H9 (cell line): ENCODE data around the gene PRKRA. TPM values are rescaled to one million over a fixed set of nuclear protein-coding genes. Genes with fewer than 3 reads are reported as not detected.

Experiments
- DNase-seq: peaks from one replicate; pipeline ENCODE4 v3.0.0-alpha.2; 2017
- H2AFZ ChIP-seq: one replicate; pipeline ENCODE4 v1.6.1; 2013; ENCODE audit warnings: mild to moderate bottlenecking, low read length, control low read depth, moderate library complexity
- H2AK5ac ChIP-seq: 2 replicates; pipeline ENCODE4 v1.6.1; 2013; ENCODE audit warnings: low read length, control low read depth, mixed read lengths; ENCODE audit not compliant: insufficient read length
- H2BK120ac ChIP-seq: one replicate; pipeline ENCODE4 v1.6.1; 2013; ENCODE audit warnings: low read depth, mild to moderate bottlenecking, low read length, control low read depth, inconsistent platforms; ENCODE audit not compliant: poor library complexity, severe bottlenecking
- H2BK12ac ChIP-seq: 2 replicates; pipeline ENCODE4 v1.6.1; 2013; ENCODE audit warnings: low read length, control low read depth, mixed read lengths, low read depth; ENCODE audit not compliant: insufficient read length
- H2BK15ac ChIP-seq: 2 replicates; pipeline ENCODE4 v1.6.1; 2013; ENCODE audit warnings: low read depth, low read length, control low read depth
- H2BK20ac ChIP-seq: one replicate; pipeline ENCODE4 v1.6.1; 2013; ENCODE audit warnings: low read depth, mild to moderate bottlenecking, low read length, control low read depth, inconsistent platforms; ENCODE audit not compliant: poor library complexity, severe bottlenecking
- H2BK5ac ChIP-seq: 2 replicates; pipeline ENCODE4 v1.6.1; 2013; ENCODE audit warnings: low read length, control low read depth, mixed read lengths; ENCODE audit not compliant: insufficient read length
- H3K14ac ChIP-seq: 2 replicates; pipeline ENCODE4 v1.6.1; 2013; ENCODE audit warnings: low read length, control low read depth; ENCODE audit not compliant: insufficient read depth
- H3K18ac ChIP-seq: 2 replicates; pipeline ENCODE4 v1.6.1; 2013; ENCODE audit warnings: low read depth, mild to moderate bottlenecking, mixed read lengths, low read length, control low read depth; ENCODE audit not compliant: insufficient read length
- H3K23ac ChIP-seq: 2 replicates; pipeline ENCODE4 v1.6.1; 2013; ENCODE audit warnings: low read length, control low read depth, mixed read lengths, low read depth; ENCODE audit not compliant: insufficient read length
- H3K23me2 ChIP-seq: 2 replicates; pipeline ENCODE4 v1.6.1; 2013; ENCODE audit warnings: low read depth, mild to moderate bottlenecking, mixed read lengths, low read length, control low read depth; ENCODE audit not compliant: insufficient read length, poor library complexity, severe bottlenecking
- H3K27ac ChIP-seq: 2 replicates; pipeline ENCODE4 v1.5.1; 2013; ENCODE audit warnings: low read length, control low read depth, mixed read lengths, low read depth; ENCODE audit not compliant: insufficient read length
- H3K27me3 ChIP-seq: 2 replicates; pipeline ENCODE4 v1.6.1; 2013; ENCODE audit warnings: low read length, control low read depth, inconsistent platforms; ENCODE audit not compliant: insufficient read depth
- H3K4ac ChIP-seq: 2 replicates; pipeline ENCODE4 v1.6.1; 2013; ENCODE audit warnings: low read depth, mild to moderate bottlenecking, control low read depth, inconsistent platforms, low read length, moderate library complexity
- H3K4me1 ChIP-seq: 2 replicates; pipeline ENCODE4 v1.6.1; 2013; ENCODE audit warnings: low read length, control low read depth, inconsistent platforms; ENCODE audit not compliant: insufficient read depth
- H3K4me2 ChIP-seq: 2 replicates; pipeline ENCODE4 v1.6.1; 2013; ENCODE audit warnings: low read length, control low read depth, mixed read lengths; ENCODE audit not compliant: insufficient read length, insufficient read depth
- H3K56ac ChIP-seq: 2 replicates; pipeline ENCODE4 v1.6.1; 2013; ENCODE audit warnings: low read depth, mild to moderate bottlenecking, mixed read lengths, low read length, control low read depth; ENCODE audit not compliant: insufficient read length
- H3K79me1 ChIP-seq: 2 replicates; pipeline ENCODE4 v1.6.1; 2013; ENCODE audit warnings: low read depth, mild to moderate bottlenecking, moderate library complexity, low read length, control low read depth, inconsistent platforms; ENCODE audit not compliant: insufficient read depth, poor library complexity, severe bottlenecking
- H3K79me2 ChIP-seq: 2 replicates; pipeline ENCODE4 v1.6.1; 2013; ENCODE audit warnings: low read length, control low read depth, inconsistent platforms; ENCODE audit not compliant: insufficient read depth
- H3K9ac ChIP-seq: 2 replicates; pipeline ENCODE4 v1.6.1; 2013; ENCODE audit warnings: low read length, control low read depth, mixed read lengths; ENCODE audit not compliant: insufficient read length; ENCODE audit errors: extremely low read depth
- H3K9me3 ChIP-seq: one replicate; pipeline ENCODE4 v1.6.1; 2013; ENCODE audit warnings: low read depth, low read length, inconsistent platforms; ENCODE audit not compliant: control insufficient read depth
- H3T11ph ChIP-seq: one replicate; pipeline ENCODE4 v1.6.1; 2013; ENCODE audit warnings: mild to moderate bottlenecking, low read length, control low read depth, inconsistent platforms
- H4K20me1 ChIP-seq: one replicate; pipeline ENCODE4 v1.6.1; 2013; ENCODE audit not compliant: control insufficient read depth, insufficient read length, insufficient read depth
- H4K5ac ChIP-seq: 2 replicates; pipeline ENCODE4 v1.6.1; 2013; ENCODE audit warnings: low read depth, mild to moderate bottlenecking, mixed read lengths, low read length, control low read depth; ENCODE audit not compliant: insufficient read length
- H4K8ac ChIP-seq: replicated peaks from 2 replicates; pipeline ENCODE4 v1.6.1; 2013; ENCODE audit warnings: low read length, control low read depth, mixed read lengths, low read depth; ENCODE audit not compliant: insufficient read length
- H4K91ac ChIP-seq: 2 replicates; pipeline ENCODE4 v1.6.1; 2013; ENCODE audit warnings: low read depth, mild to moderate bottlenecking, moderate library complexity, mixed read lengths, low read length, control low read depth; ENCODE audit not compliant: insufficient read length
- H3K27ac Mint-ChIP-seq, 3 experiments: 2 replicates in 2 of 3; 3 replicates in 1 of 3; pipeline ENCODE4 v1.8.0; 2020 to 2021; ENCODE audit warnings: mixed read lengths in 3 of 3, mild to moderate bottlenecking in 1 of 3, moderate library complexity in 1 of 3
- H3K27me3 Mint-ChIP-seq: 2 replicates; pipeline ENCODE4 v1.8.0; 2021; ENCODE audit warnings: low read depth, mild to moderate bottlenecking, moderate library complexity, mixed read lengths
- H3K36me3 Mint-ChIP-seq, 3 experiments: 2 replicates in 2 of 3; 3 replicates in 1 of 3; pipeline ENCODE4 v1.8.0; 2020 to 2021; ENCODE audit warnings: low read depth in 3 of 3, mixed read lengths in 3 of 3; ENCODE audit not compliant: insufficient read depth in 1 of 3
- H3K4me1 Mint-ChIP-seq, 2 experiments: 2 replicates each; pipeline ENCODE4 v1.8.0; 2020; ENCODE audit warnings: mixed read lengths in 2 of 2
- H3K4me3 Mint-ChIP-seq, 2 experiments: 2 replicates in 1 of 2; 3 replicates in 1 of 2; pipeline ENCODE4 v1.8.0; 2020 to 2021; ENCODE audit warnings: mild to moderate bottlenecking in 2 of 2, mixed read lengths in 2 of 2, moderate library complexity in 1 of 2
- H3K9me3 Mint-ChIP-seq, 2 experiments: 2 replicates in 1 of 2; 3 replicates in 1 of 2; pipeline ENCODE4 v1.8.0; 2020; ENCODE audit warnings: mild to moderate bottlenecking in 2 of 2, mixed read lengths in 2 of 2, moderate library complexity in 1 of 2
- WGBS: extraction: QIAGEN DNeasy Blood & Tissue Kit; methylation state at CpG from one replicate; pipeline ENCODE4 v1.1.7; 2013; ENCODE audit warnings: missing lambda C conversion rate, low lambda C conversion rate, mixed read lengths; ENCODE audit not compliant: insufficient read length; ENCODE audit errors: extremely low coverage; 5-methylcytosine and 5-hydroxymethylcytosine counted together
- total RNA-seq: library from RNA; stranded (reverse); gene quantifications from 2 replicates; pipeline ENCODE4 v1.2.1, GENCODE V29; 2021
- TF ChIP-seq, protein P1 (sequence below): fragments of 200-600 bp; sonication (generic); conservative IDR thresholded peaks from 3 replicates; pipeline ENCODE4 v1.8.0; 2021; ENCODE audit warnings: antibody characterized with exemption, mild to moderate bottlenecking

Gene PRKRA
- total RNA-seq, 1 experiment from 2014 or later = 61.5 TPM

DNA sequence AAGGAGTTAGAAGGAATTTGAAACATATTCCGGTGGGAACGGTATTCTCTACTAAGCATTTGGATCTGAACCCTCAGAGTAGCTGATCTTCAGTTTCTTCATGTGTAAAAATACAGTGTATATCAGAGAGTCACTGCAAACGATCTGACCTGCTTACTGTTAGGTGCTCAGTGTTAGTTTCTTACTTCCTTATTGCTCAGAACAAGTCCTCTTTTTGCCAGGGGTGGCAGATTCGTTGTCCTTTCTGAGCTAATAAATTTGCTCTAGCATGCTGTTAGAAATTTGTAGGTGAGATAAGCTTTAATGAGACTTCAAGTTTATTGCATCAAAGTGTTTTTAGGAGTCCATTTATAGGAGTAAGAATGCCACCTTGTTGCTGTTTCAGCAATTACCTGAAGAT lies 45.1 kb upstream of the PRKRA start:
- Mint-ChIP-seq H3K4me3 (no peak overlapping the region), H3K9me3 (no peaks in the 10 kb centered on the region), H3K27me3 (no peaks in the 10 kb centered on the region), H3K36me3 (peaks cover 12 to 51% (median 27%) of the 10 kb centered on the region in 3 experiments; a peak in 6 of 7 replicates), H3K4me1 (no peaks in the 10 kb centered on the region), H3K27ac (no peak overlapping the region)
- Histone ChIP-seq H4K5ac (no peak overlapping the region), H3K79me1 (no peaks in the 10 kb centered on the region), H4K20me1 (no peaks in the 10 kb centered on the region), H3K23me2 (no peaks in the 10 kb centered on the region), H2AK5ac (no peak overlapping the region), H3T11ph (no peak overlapping the region), H2BK120ac (no peak overlapping the region), H2BK5ac (no peak overlapping the region), H2BK12ac (no peak overlapping the region), H3K18ac (no peak overlapping the region), H2BK15ac (no peak overlapping the region), H2BK20ac (no peak overlapping the region), H3K4me2 (no peak overlapping the region), H3K56ac (no peak overlapping the region), H4K8ac (no peak overlapping the region), H3K79me2 (no peaks in the 10 kb centered on the region), H3K23ac (no peak overlapping the region), H3K9ac (no peak overlapping the region), H3K27ac (no peak overlapping the region), H3K14ac (no peak overlapping the region), H3K27me3 (no peaks in the 10 kb centered on the region), H3K4me1 (no peaks in the 10 kb centered on the region), H4K91ac (no peak overlapping the region), H2AFZ (no peak overlapping the region), H3K4ac (no peak overlapping the region), H3K9me3 (no peaks in the 10 kb centered on the region)
- TF ChIP-seq, protein P1, sequence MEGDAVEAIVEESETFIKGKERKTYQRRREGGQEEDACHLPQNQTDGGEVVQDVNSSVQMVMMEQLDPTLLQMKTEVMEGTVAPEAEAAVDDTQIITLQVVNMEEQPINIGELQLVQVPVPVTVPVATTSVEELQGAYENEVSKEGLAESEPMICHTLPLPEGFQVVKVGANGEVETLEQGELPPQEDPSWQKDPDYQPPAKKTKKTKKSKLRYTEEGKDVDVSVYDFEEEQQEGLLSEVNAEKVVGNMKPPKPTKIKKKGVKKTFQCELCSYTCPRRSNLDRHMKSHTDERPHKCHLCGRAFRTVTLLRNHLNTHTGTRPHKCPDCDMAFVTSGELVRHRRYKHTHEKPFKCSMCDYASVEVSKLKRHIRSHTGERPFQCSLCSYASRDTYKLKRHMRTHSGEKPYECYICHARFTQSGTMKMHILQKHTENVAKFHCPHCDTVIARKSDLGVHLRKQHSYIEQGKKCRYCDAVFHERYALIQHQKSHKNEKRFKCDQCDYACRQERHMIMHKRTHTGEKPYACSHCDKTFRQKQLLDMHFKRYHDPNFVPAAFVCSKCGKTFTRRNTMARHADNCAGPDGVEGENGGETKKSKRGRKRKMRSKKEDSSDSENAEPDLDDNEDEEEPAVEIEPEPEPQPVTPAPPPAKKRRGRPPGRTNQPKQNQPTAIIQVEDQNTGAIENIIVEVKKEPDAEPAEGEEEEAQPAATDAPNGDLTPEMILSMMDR = no peak
- no peak for DNase-seq
- WGBS = no CpG with 5 or more reads among the region's 4 CpGs
